Sciatic nerve (tissue), 2 donors: Measurements from ENCODE around the gene PLOD1. TPM values are rescaled to one million over a fixed set of nuclear protein-coding genes. Genes with fewer than 3 reads are reported as not detected.
"Not testable (repeated sequence)": the region's sequence is repeated elsewhere in the genome, so short reads cannot be mapped to it uniquely, and the experiment has no call there.

ENCODE experiments used
- ATAC-seq: fragments of 200-7000 bp; cut with Tn5 transposase; one replicate; pipeline ENCODE4 v1.9.1; 2020; ENCODE audit warnings: mild to moderate bottlenecking, moderate library complexity
- DNase-seq: peaks from one replicate; pipeline ENCODE4 v3.0.0-alpha.2; 2020; ENCODE audit warnings: low spot score
- intact Hi-C: fragments of 100-400 bp; cut with DNase I; formaldehyde crosslinking; loops from one replicate; pipeline ENCODE4 v1.14.2; 2022
- total RNA-seq: library from RNA; stranded (reverse); fragmentation: NEBNext Ultra II Directional; extraction: Animal tissue kit (Norgen Biotek cat#: 25700); gene quantifications from one replicate; pipeline ENCODE4 v1.2.1, GENCODE V29; 2021
- donor health status: DM: no; HTN: no; CAD: no.
- donor health status: DM: no; HTN: no; CAD: no.

PLOD1 gene
- total RNA-seq, 1 donor from 2014 or later: 60.7 TPM

DNA sequence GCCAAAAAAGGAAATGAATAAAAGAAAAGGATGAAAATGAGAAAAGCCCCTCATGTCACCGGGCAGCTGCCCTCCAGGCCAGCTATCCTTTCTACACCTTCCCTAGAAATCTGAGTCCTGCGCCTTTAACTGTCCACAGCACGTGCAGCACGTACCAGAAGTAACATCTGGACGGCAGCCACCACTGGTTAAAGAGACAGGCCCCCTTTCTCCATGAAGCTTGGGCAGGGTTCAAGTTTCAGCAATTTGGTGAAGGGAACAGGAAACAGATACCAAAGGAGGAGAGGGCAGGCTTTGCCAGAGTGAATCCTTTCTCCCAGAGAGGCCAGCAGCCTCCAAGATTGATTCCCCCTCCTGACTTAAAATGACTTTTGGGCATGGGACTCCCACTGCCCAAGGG, 4.7 kb upstream of the PLOD1 start:
- peak; percentile 37 for ATAC-seq
- intact Hi-C loops: no loop called here

GRCh38 chr1:11930571-11931445, 3.7 kb upstream of the PLOD1 start:
- DNase-seq: no peak
- no peak for ATAC-seq
- intact Hi-C loops: no loop called here

More for the DNA sequence above, 4.7 kb upstream of the PLOD1 start:
- DNase-seq: peak; percentile 84

GRCh38 chr1:11931845-11932244, 2.7 kb upstream of the PLOD1 start:
- intact Hi-C loops: no loop called here
- no peak for ATAC-seq
- no peak for DNase-seq

DNA sequence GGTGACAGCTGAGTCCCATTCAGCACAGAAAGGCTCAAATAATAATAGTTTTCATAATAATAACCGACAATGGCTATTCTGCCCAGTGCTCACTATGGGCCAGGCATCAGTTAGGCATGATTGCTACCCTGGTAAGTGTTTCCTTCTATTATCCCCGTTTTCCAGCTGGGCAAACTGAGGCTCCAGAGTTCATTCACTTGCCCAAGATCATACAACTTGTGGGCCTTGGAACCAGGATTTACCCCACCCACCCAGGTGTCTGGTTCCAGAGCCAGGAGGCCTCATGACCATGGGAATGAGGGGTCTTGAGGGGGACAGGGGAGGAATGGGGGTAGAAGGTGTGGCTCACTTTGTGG, 518 bp downstream of the PLOD1 start:
- DNase-seq (no peak), ATAC-seq (no peak)
- intact Hi-C loops: no loop called here

GRCh38 chr1:11935733-11936132, 1.2 kb downstream of the PLOD1 start:
- DNase-seq, ATAC-seq, intact Hi-C loops: not testable (repeated sequence)

GRCh38 chr1:11938722-11939526, 4.4 kb downstream of the PLOD1 start:
- DNase-seq (peak; percentile 75), ATAC-seq (peak; percentile 82)
- intact Hi-C loops: no loop called here

- intact Hi-C loops, DNase-seq, ATAC-seq: not testable (repeated sequence)
Observed at GRCh38 chr1:11939794-11940193, 5.3 kb downstream of the PLOD1 start.

GRCh38 chr1:11940260-11940921, 5.9 kb downstream of the PLOD1 start:
- intact Hi-C loops: no loop called here
- peak; percentile 3 for ATAC-seq
- no peak for DNase-seq

- DNase-seq (no peak), ATAC-seq (no peak)
- intact Hi-C loops: no loop called here
Observed at GRCh38 chr1:11942280-11942679, 7.8 kb downstream of the PLOD1 start.

DNA sequence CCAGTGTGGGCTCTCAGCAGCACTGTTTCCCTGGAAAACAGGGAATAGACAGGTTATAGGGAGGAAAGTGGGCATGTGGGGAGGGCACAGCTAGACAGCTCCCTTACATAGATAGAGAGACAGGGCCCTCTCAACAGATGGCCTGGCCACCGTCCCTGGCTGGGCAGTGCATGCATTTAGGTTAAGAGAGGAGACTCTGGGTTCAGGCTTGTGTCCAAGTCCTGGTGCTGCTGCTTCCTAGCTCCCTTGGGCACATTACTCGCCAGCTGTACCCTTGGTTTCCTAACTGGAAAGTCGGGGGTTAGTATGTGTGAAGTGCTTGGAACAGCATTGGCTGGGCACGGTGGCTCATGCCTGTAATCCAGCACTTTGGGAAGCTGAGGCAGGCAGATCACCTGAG, 9.1 kb downstream of the PLOD1 start:
- DNase-seq: no peak
- intact Hi-C loops: no loop called here
- no peak for ATAC-seq

DNA sequence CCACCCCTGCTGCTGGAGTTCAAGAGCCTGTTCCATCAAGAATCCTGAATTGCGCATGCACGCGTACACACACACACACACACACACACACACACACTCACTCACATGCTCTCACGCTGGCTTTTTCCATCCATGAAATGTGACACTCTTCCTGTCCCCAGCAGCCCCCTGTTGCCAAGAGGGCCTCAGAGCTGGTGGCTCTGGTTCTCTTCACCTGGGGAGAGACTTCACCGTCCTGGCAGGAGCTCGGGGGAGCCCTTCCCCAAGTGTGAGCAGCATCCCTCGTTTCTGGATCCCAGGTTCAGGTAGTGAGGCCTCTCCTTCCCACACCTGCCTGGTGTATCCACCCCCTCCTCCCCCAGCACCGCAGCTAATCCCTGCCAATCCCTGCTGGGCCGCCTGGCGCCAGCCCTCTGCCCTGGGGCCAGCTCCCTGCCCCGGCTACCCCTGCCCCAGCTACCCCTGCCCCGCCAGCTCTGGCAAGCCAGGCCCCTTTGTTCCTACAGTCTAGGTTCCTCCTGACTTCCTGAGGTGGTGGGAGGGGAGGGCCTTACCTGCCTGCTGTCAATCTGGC, 9.9 kb downstream of the PLOD1 start:
- ATAC-seq (peak; percentile 18), DNase-seq (no peak)
- intact Hi-C loops: no loop called here

- DNase-seq (no peak), ATAC-seq (no peak)
- intact Hi-C loops: no loop called here
Observed at GRCh38 chr1:11946647-11947046, 12.1 kb downstream of the PLOD1 start.

- ATAC-seq (no peak), DNase-seq (no peak)
- intact Hi-C loops: no loop called here
Observed at GRCh38 chr1:11948822-11949458, 14.4 kb downstream of the PLOD1 start.

DNA sequence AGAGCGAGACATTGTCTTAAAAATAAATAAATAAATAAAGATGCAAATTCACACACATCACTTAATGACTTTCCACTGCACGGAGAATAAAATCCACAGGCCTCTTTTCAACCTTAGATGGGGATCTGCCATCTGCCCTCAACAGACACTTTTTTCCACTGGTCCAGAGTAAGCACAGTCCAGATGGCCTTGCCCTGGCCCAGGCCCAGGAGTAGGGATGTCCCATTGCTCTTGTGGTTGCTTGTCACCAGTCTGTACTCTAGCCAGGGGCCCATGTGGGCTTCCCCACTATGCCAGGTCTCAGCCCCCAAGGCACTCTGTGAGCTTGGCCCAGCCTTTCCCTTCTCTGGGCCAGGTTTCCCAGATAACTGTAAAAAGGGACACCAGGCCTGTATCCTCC, 17.4 kb downstream of the PLOD1 start:
- intact Hi-C loops: no loop called here
- DNase-seq: no peak

GRCh38 chr1:11952455-11953109, 18.1 kb downstream of the PLOD1 start:
- no peak for ATAC-seq
- intact Hi-C loops: no loop called here
- no peak for DNase-seq

More for the DNA sequence above, 17.4 kb downstream of the PLOD1 start:
- no peak for ATAC-seq

- ATAC-seq (no peak), DNase-seq (no peak)
- intact Hi-C loops: no loop called here
Observed at GRCh38 chr1:11955221-11955620, 20.7 kb downstream of the PLOD1 start.

DNA sequence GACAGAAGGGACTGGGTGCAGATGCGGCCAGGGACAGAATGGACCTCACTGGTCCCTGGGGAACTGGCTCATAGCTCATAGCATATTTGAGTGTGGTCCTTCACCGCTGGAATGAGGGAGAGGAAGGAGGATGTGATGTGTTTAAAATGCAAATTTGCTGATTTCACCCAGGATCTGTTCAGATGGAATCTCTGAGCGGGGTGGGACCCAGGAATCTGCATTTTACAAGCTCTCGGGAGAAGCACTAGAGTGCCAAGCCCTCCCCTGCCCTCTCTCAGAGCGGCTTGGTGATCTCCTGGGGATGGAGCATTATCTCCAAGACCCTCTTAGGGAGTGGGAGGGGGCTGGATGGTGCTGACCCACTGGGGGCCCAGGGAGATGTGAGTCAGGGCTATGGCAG, 22.9 kb downstream of the PLOD1 start:
- ATAC-seq (no peak), DNase-seq (no peak)
- intact Hi-C loops: no loop called here

GRCh38 chr1:11957897-11958296, 23.4 kb downstream of the PLOD1 start:
- no peak for ATAC-seq
- intact Hi-C loops: no loop called here
- no peak for DNase-seq
